ENCODE data around the gene BACE1. TPM values are rescaled to one million over a fixed set of nuclear protein-coding genes. Genes with fewer than 3 reads are reported as not detected.

The BACE1 gene
- total and polyA plus RNA-seq, 2 experiments from 2014 or later = 15.0 to 40.5 TPM

- Histone ChIP-seq H3F3A (ENCODE audit: insufficient read depth) (peaks cover 11% of the 10 kb centered on the region; the same call in 1 of the 2 replicates), H3K36me3 (ENCODE audit: low read depth) (no peaks in the 10 kb centered on the region), H4K20me1 (ENCODE audit: insufficient read depth) (no peaks in the 10 kb centered on the region), H3K4me3 (no peak overlapping the region), H3K4me1 (ENCODE audit: insufficient read depth) (peaks cover 26% of the 10 kb centered on the region), H2AFZ (no peak overlapping the region), H3K27ac (peak overlapping the region; percentile 45), H3K79me2 (ENCODE audit: insufficient read depth) (peaks cover 15% of the 10 kb centered on the region), H3K9me2 (ENCODE audit: insufficient read depth) (no peaks in the 10 kb centered on the region), H3K9ac (no peak overlapping the region), H3K27me3 (replicated peaks; ENCODE audit: insufficient read depth) (no peaks in the 10 kb centered on the region), H3K4me2 (ENCODE audit: unreplicated experiment) (no peak overlapping the region), H3K9me3 (ENCODE audit: low read depth) (no peaks in the 10 kb centered on the region)
- peak; percentile 59 for DNase-seq
- TF ChIP-seq EZH2phosphoT487 (IDR thresholded peaks at IDR 0.05; ENCODE audit: insufficient read depth, low read depth) (no peak), EZH2 (IDR thresholded peaks at IDR 0.05; ENCODE audit: insufficient read depth, poor library complexity, severe bottlenecking) (no peak)
- 84 to 85% methylated on average over 5 of the region's 5 CpGs for WGBS, 2 experiments (ENCODE audit: low coverage in 1 of 2, low lambda C conversion rate in 2 of 2, missing lambda C conversion rate in 2 of 2)
- in situ Hi-C loops (cut with MboI) = no loop called here
These were observed 3.3 kb upstream of the BACE1 start for GRCh38 chr11:117319214-117319840.

DNA sequence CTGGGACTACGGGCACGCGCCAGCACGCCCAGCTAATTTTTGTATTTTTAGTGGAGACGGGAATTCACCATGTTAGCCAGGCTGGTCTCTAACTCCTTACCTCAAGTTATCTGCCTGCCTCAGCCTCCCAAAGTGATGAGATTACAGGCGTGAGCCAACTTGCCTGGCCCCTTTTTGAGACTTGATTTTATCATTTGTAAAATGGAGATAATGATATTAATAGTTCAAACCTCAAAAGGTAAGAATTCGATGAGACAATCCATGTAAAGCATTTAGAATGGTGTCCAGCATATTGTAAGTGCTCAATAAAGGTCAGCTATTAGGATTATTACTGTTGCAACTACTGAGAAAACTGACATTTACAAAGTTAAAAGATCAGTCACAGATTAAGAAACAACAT lies 2.7 kb upstream of the BACE1 start:
- peaks cover 32% of the 10 kb centered on the region for H3K4me1 ChIP-seq (ENCODE audit: insufficient read depth)
- in situ Hi-C loops (cut with MboI) = no loop called here

GRCh38 chr11:117315285-117316196 lies 515 bp downstream of the BACE1 start:
- peak overlapping the region; percentile 95 for H3K4me3 ChIP-seq

More for the DNA sequence above, 2.7 kb upstream of the BACE1 start:
- Histone ChIP-seq H3K4me3 (no peak overlapping the region), H4K20me1 (ENCODE audit: insufficient read depth) (no peaks in the 10 kb centered on the region), H2AFZ (no peak overlapping the region), H3K79me2 (ENCODE audit: insufficient read depth) (peaks cover 21% of the 10 kb centered on the region), H3K9me2 (ENCODE audit: insufficient read depth) (no peaks in the 10 kb centered on the region), H3K36me3 (ENCODE audit: low read depth) (no peaks in the 10 kb centered on the region), H3K27ac (no peak overlapping the region), H3K4me2 (ENCODE audit: unreplicated experiment) (no peak overlapping the region), H3F3A (ENCODE audit: insufficient read depth) (peaks cover 11% of the 10 kb centered on the region; the same call in 1 of the 2 replicates), H3K27me3 (replicated peaks; ENCODE audit: insufficient read depth) (no peaks in the 10 kb centered on the region), H3K9ac (no peak overlapping the region), H3K9me3 (ENCODE audit: low read depth) (no peaks in the 10 kb centered on the region)
- DNase-seq = no peak
- TF ChIP-seq EZH2phosphoT487 (IDR thresholded peaks at IDR 0.05; ENCODE audit: insufficient read depth, low read depth) = no peak
- no peak for TF ChIP-seq EZH2 (IDR thresholded peaks at IDR 0.05; ENCODE audit: insufficient read depth, poor library complexity, severe bottlenecking)
- 93 to 97% methylated on average over 7 of the region's 7 CpGs for WGBS, 2 experiments (ENCODE audit: low coverage in 1 of 2, low lambda C conversion rate in 2 of 2, missing lambda C conversion rate in 2 of 2)

DNA sequence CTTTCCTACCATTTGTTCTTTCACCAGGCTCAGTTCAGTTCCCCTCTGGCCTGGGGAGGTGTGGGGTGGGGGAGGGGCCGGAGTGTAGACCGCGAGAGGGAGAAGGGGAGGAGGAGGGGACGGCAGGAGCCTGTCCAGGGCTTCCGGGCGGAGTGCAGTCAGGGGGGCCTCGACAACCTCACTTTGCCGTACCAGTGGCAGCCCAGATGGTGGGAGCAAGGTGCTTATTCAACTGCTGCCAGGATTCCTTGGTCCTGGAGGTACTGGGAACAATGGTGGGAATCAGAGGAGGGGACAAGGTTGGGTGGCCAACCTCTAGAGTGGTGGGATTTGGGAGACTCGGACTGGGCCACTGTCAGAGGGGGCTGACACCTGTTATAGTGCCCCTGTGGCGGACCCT lies 1.2 kb downstream of the BACE1 start:
- 0 to 6% methylated on average over 4 to 10 of the region's 10 CpGs for WGBS, 2 experiments (ENCODE audit: low coverage in 1 of 2, low lambda C conversion rate in 2 of 2, missing lambda C conversion rate in 2 of 2)

More at GRCh38 chr11:117315285-117316196, 515 bp downstream of the BACE1 start:
- Histone ChIP-seq H3K79me2 (ENCODE audit: insufficient read depth) (peaks cover 41% of the 10 kb centered on the region), H3K27ac (no peak overlapping the region), H3K9me2 (ENCODE audit: insufficient read depth) (no peaks in the 10 kb centered on the region), H4K20me1 (ENCODE audit: insufficient read depth) (no peaks in the 10 kb centered on the region), H2AFZ (peak overlapping the region; percentile 99), H3F3A (ENCODE audit: insufficient read depth) (peaks cover 11% of the 10 kb centered on the region; the same call in 1 of the 2 replicates), H3K27me3 (replicated peaks; ENCODE audit: insufficient read depth) (no peaks in the 10 kb centered on the region), H3K4me2 (ENCODE audit: unreplicated experiment) (peak overlapping the region; percentile 99), H3K9ac (peak overlapping the region; percentile 81), H3K36me3 (ENCODE audit: low read depth) (no peaks in the 10 kb centered on the region), H3K9me3 (ENCODE audit: low read depth) (no peaks in the 10 kb centered on the region), H3K4me1 (ENCODE audit: insufficient read depth) (peaks cover 35% of the 10 kb centered on the region)
- TF ChIP-seq EZH2phosphoT487 (IDR thresholded peaks at IDR 0.05; ENCODE audit: insufficient read depth, low read depth) (no peak), EZH2 (IDR thresholded peaks at IDR 0.05; ENCODE audit: insufficient read depth, poor library complexity, severe bottlenecking) (no peak)
- in situ Hi-C loops (cut with MboI) = no loop called here
- 2 to 3% methylated on average over 39 to 46 of the region's 62 CpGs for WGBS, 2 experiments (ENCODE audit: low coverage in 1 of 2, low lambda C conversion rate in 2 of 2, missing lambda C conversion rate in 2 of 2)
- DNase-seq = peak; percentile 51

More for the DNA sequence above, 1.2 kb downstream of the BACE1 start:
- Histone ChIP-seq H3K36me3 (ENCODE audit: low read depth) (no peaks in the 10 kb centered on the region), H2AFZ (peak overlapping the region; percentile 99), H3K27me3 (replicated peaks; ENCODE audit: insufficient read depth) (no peaks in the 10 kb centered on the region), H3K9ac (peak overlapping the region; percentile 81), H4K20me1 (ENCODE audit: insufficient read depth) (no peaks in the 10 kb centered on the region), H3K27ac (no peak overlapping the region), H3F3A (ENCODE audit: insufficient read depth) (peaks cover 11% of the 10 kb centered on the region; the same call in 1 of the 2 replicates), H3K9me2 (ENCODE audit: insufficient read depth) (no peaks in the 10 kb centered on the region), H3K4me1 (ENCODE audit: insufficient read depth) (peaks cover 35% of the 10 kb centered on the region), H3K4me3 (peak overlapping the region; percentile 95), H3K79me2 (ENCODE audit: insufficient read depth) (peaks cover 41% of the 10 kb centered on the region), H3K9me3 (ENCODE audit: low read depth) (no peaks in the 10 kb centered on the region), H3K4me2 (ENCODE audit: unreplicated experiment) (peak overlapping the region; percentile 91)
- DNase-seq = peak; percentile 34
- TF ChIP-seq EZH2 (IDR thresholded peaks at IDR 0.05; ENCODE audit: insufficient read depth, poor library complexity, severe bottlenecking) = no peak
- no peak for TF ChIP-seq EZH2phosphoT487 (IDR thresholded peaks at IDR 0.05; ENCODE audit: insufficient read depth, low read depth)
- in situ Hi-C loops (cut with MboI) = no loop called here
